ENCODE results near the gene PRELID1. TPM values are rescaled to one million over a fixed set of nuclear protein-coding genes. Genes with fewer than 3 reads are reported as not detected.

The PRELID1 gene
- total RNA-seq = 99.7 and 130 TPM in 2 replicates

DNA sequence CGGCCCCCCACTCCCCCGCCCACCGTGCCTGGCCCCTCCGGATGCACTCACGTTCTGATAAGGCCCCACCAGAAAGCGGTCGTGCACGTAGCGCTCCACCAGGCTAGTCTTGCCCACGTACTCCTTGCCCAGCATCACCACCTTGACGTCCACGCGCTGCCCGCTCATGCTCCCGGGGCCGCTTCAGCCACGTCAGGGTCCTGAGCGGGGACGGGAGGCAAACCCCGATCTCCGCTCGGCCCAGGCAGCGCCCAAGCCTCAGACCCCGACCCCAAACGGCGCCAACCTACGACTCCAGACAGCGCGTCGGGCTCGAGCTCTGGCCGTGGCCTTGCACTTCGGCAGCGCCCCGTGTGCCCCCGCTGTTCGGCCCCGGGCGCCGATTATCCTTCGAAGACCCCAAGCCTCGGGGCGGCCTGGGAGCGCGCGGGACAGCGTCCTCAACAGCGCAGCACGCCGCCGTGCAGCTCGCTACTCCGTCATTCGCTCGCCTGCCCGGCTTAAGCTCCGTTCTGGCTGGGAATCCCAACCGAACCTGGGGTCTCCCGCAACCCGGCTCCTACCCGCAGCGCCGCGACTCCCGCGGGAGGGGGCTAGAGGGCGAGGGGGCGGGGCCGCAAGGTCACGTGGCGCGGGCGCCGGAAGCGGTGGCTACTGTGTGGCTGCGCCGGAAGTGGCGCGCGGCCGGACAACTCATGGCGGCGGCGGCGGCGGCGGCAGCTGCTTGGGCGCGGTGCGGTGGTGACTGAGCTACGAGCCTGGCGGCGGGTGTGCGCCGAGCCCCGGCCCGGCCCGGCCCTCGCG lies at the start of gene PRELID1, which contains the start of gene RAB24:
TSS of gene PRELID1 (plus strand) at position 679 of the 804 bp plus-strand sequence. CDS start 187 bp downstream, outside the sequence.
TSS of gene RAB24 (minus strand) at position 599 of the 804 bp plus-strand sequence. CDS start at position 168, 431 bp downstream.

GRCh38 chr5:177311723-177312648 lies 8.4 kb downstream of the PRELID1 start, which contains the start of gene MXD3:
MXD3 (minus strand) TSS chr5:177311898; CDS start chr5:177311830, 68 bp downstream.

GRCh38 chr5:177351392-177352329 lies 48.1 kb downstream of the PRELID1 start, which contains the start of gene LMAN2:
LMAN2 (minus strand) TSS chr5:177351668; CDS start chr5:177351647, 21 bp downstream.

Other genes starting within 250 kb of the PRELID1 start
- gene FGFR4, start 216.9 kb upstream of the PRELID1 start, total RNA-seq = 3.8 and 4.6 TPM in 2 replicates
- gene NSD1, start 170.0 kb upstream of the PRELID1 start, total RNA-seq = 33.0 and 43.3 TPM in 2 replicates
- gene RAB24, start 80 bp upstream of the PRELID1 start, total RNA-seq = 8.1 and 14.0 TPM in 2 replicates
- gene MXD3, start 8.1 kb downstream of the PRELID1 start, total RNA-seq = 2.7 and 3.2 TPM in 2 replicates
- gene LMAN2, start 47.9 kb downstream of the PRELID1 start, total RNA-seq = 295 and 378 TPM in 2 replicates
- gene RGS14, start 54.1 kb downstream of the PRELID1 start, total RNA-seq = 8.2 and 15.1 TPM in 2 replicates
- 0.43 TPM in 1 of 2 replicates, not detected in the other for gene SLC34A1, start 80.6 kb downstream of the PRELID1 start, total RNA-seq
- gene PFN3, start 96.9 kb downstream of the PRELID1 start, total RNA-seq = not detected in 2 replicates
- gene F12, start 105.8 kb downstream of the PRELID1 start, total RNA-seq = 13.2 and 15.9 TPM in 2 replicates
- 19.4 and 32.8 TPM in 2 replicates for gene GRK6, start 122.9 kb downstream of the PRELID1 start, total RNA-seq
- 5.3 and 10.0 TPM in 2 replicates for gene PRR7, start 143.0 kb downstream of the PRELID1 start, total RNA-seq
- gene DBN1, start 169.8 kb downstream of the PRELID1 start, total RNA-seq = 39.6 and 130 TPM in 2 replicates
- 25.8 and 86.8 TPM in 2 replicates for gene PDLIM7, start 193.8 kb downstream of the PRELID1 start, total RNA-seq
- 0.85 and 1.7 TPM in 2 replicates for gene DOK3, start 206.0 kb downstream of the PRELID1 start, total RNA-seq
- 65.9 and 106 TPM in 2 replicates for gene DDX41, start 213.2 kb downstream of the PRELID1 start, total RNA-seq

Data from tracheal epithelial cell (primary cell).